Mesenchymal stem cell (in vitro differentiated cells and primary cell): ENCODE measurements around the gene P3H3.
A peak's percentile ranks its signal among the peaks of the same experiment; 100 is the strongest.

Experiments
- DNase-seq: peaks from one replicate; pipeline ENCODE4 v3.0.0-alpha.2; 2013
- H2AFZ ChIP-seq: one replicate; pipeline ENCODE4 v1.6.1; 2013; ENCODE audit warnings: low read depth, mild to moderate bottlenecking, control low read depth, inconsistent platforms, low read length, moderate library complexity
- H2AK5ac ChIP-seq: 2 replicates; pipeline ENCODE4 v1.6.1; 2013; ENCODE audit warnings: low read length, moderate library complexity, mild to moderate bottlenecking, inconsistent platforms; ENCODE audit not compliant: severe bottlenecking
- H2BK120ac ChIP-seq: one replicate; pipeline ENCODE4 v1.6.1; 2013; ENCODE audit warnings: low read depth, mild to moderate bottlenecking, inconsistent platforms, low read length, moderate library complexity
- H2BK12ac ChIP-seq, 2 experiments: one replicate each; pipeline ENCODE4 v1.6.1; 2013; ENCODE audit warnings: inconsistent platforms in 2 of 2, low read length in 2 of 2, mild to moderate bottlenecking in 2 of 2, moderate library complexity in 2 of 2, control low read depth in 1 of 2
- H2BK15ac ChIP-seq: one replicate; pipeline ENCODE4 v1.6.1; 2013; ENCODE audit warnings: mild to moderate bottlenecking, low read depth, inconsistent platforms; ENCODE audit not compliant: poor library complexity, severe bottlenecking
- H2BK5ac ChIP-seq: 2 replicates; pipeline ENCODE4 v1.6.1; 2013; ENCODE audit warnings: low read depth, mild to moderate bottlenecking, low read length, control low read depth, inconsistent platforms; ENCODE audit not compliant: poor library complexity, severe bottlenecking
- H3K14ac ChIP-seq, 2 experiments: one replicate each; pipeline ENCODE4 v1.6.1; 2013; ENCODE audit warnings: inconsistent platforms in 2 of 2, low read length in 2 of 2, control low read depth in 1 of 2, mild to moderate bottlenecking in 1 of 2, moderate library complexity in 1 of 2
- H3K18ac ChIP-seq, 2 experiments: one replicate each; pipeline ENCODE4 v1.6.1; 2013; ENCODE audit warnings: inconsistent platforms in 2 of 2, low read length in 2 of 2, control low read depth in 1 of 2, low read depth in 1 of 2, mild to moderate bottlenecking in 1 of 2
- H3K23ac ChIP-seq, 2 experiments: one replicate each; pipeline ENCODE4 v1.6.1; 2013; ENCODE audit warnings: inconsistent platforms in 2 of 2, low read length in 2 of 2, mild to moderate bottlenecking in 2 of 2, moderate library complexity in 2 of 2, control low read depth in 1 of 2
- H3K27ac ChIP-seq: 2 replicates; pipeline ENCODE4 v1.5.1; 2013; ENCODE audit warnings: mild to moderate bottlenecking, moderate library complexity, low read length, control low read depth, inconsistent platforms; ENCODE audit not compliant: poor library complexity, severe bottlenecking
- H3K27me3 ChIP-seq, 2 experiments: 2 replicates each; pipeline versions ENCODE4 v1.6.1 to v1.7.0; 2013; ENCODE audit warnings: low read length in 2 of 2, mild to moderate bottlenecking in 2 of 2, moderate library complexity in 2 of 2, control low read depth in 1 of 2, inconsistent platforms in 1 of 2; ENCODE audit not compliant: control insufficient read depth in 1 of 2, insufficient read depth in 1 of 2
- H3K36me3 ChIP-seq, 2 experiments: 2 replicates each; pipeline versions ENCODE4 v1.6.1 to v1.7.0; 2013; ENCODE audit warnings: low read length in 2 of 2, control low read depth in 1 of 2, inconsistent platforms in 1 of 2, low read depth in 1 of 2, mild to moderate bottlenecking in 1 of 2; ENCODE audit not compliant: insufficient read depth in 2 of 2, control insufficient read depth in 1 of 2
- H3K4ac ChIP-seq, 2 experiments: one replicate each; pipeline ENCODE4 v1.6.1; 2013; ENCODE audit warnings: inconsistent platforms in 2 of 2, low read length in 2 of 2, mild to moderate bottlenecking in 2 of 2, moderate library complexity in 2 of 2, control low read depth in 1 of 2, low read depth in 1 of 2
- H3K4me1 ChIP-seq: 2 replicates; pipeline ENCODE4 v1.6.1; 2013; ENCODE audit warnings: low read depth, low read length, control low read depth; ENCODE audit not compliant: control insufficient read depth, insufficient read depth
- H3K4me2 ChIP-seq: 2 replicates; pipeline ENCODE4 v1.6.1; 2013; ENCODE audit warnings: low read length, mild to moderate bottlenecking, inconsistent platforms; ENCODE audit not compliant: poor library complexity, severe bottlenecking
- H3K4me3 ChIP-seq, 2 experiments: 2 replicates each; pipeline versions ENCODE4 v1.5.1 to v1.7.0; 2013; ENCODE audit warnings: low read length in 2 of 2, mild to moderate bottlenecking in 2 of 2, control low read depth in 1 of 2, low read depth in 1 of 2; ENCODE audit not compliant: insufficient read depth in 1 of 2
- H3K79me1 ChIP-seq: replicated peaks from 2 replicates; pipeline ENCODE4 v1.6.1; 2013; ENCODE audit warnings: mild to moderate bottlenecking, control low read depth, low read length, inconsistent platforms; ENCODE audit not compliant: poor library complexity, severe bottlenecking
- H3K9ac ChIP-seq: 2 replicates; pipeline ENCODE4 v1.7.0; 2013; ENCODE audit warnings: mild to moderate bottlenecking, low read length, moderate library complexity
- H3K9me3 ChIP-seq: 2 replicates; pipeline ENCODE4 v1.7.0; 2013; ENCODE audit warnings: mild to moderate bottlenecking, low read length; ENCODE audit not compliant: control insufficient read depth
- H4K8ac ChIP-seq: one replicate; pipeline ENCODE4 v1.6.1; 2013; ENCODE audit warnings: inconsistent platforms, mild to moderate bottlenecking, low read length, moderate library complexity
- H4K91ac ChIP-seq: one replicate; pipeline ENCODE4 v1.6.1; 2013; ENCODE audit warnings: mild to moderate bottlenecking, low read length, inconsistent platforms
- WGBS: methylation state at CpG from one replicate; pipeline ENCODE4 v1.1.7; 2013; ENCODE audit warnings: mixed read lengths; 5-methylcytosine and 5-hydroxymethylcytosine counted together

P3H3 gene

GRCh38 chr12:6818645-6819044, 9.6 kb upstream of the P3H3 start:
- no peak overlapping the region for H2BK12ac ChIP-seq
- H2BK120ac ChIP-seq: no peak overlapping the region
- peaks cover 48 to 81% of the 10 kb centered on the region in 2 experiments for H3K27me3 ChIP-seq
- H3K9ac ChIP-seq: no peak overlapping the region
- H4K91ac ChIP-seq: no peak overlapping the region
- peaks cover 34% of the 10 kb centered on the region for H3K4me1 ChIP-seq
- H2BK5ac ChIP-seq: no peak overlapping the region
- no peak overlapping the region for H3K14ac ChIP-seq
- H3K4me2 ChIP-seq: no peak overlapping the region
- H3K18ac ChIP-seq: no peak overlapping the region
- no peaks in the 10 kb centered on the region for H3K36me3 ChIP-seq
- H2AK5ac ChIP-seq: no peak overlapping the region
- H4K8ac ChIP-seq: no peak overlapping the region
- H3K4me3 ChIP-seq: no peak overlapping the region
- H2BK15ac ChIP-seq: no peak overlapping the region
- WGBS: 87% methylated on average over 4 of the region's 5 CpGs
- H2AFZ ChIP-seq: no peak overlapping the region
- no peaks in the 10 kb centered on the region for H3K9me3 ChIP-seq
- DNase-seq: no peak
- H3K79me1 ChIP-seq: no peaks in the 10 kb centered on the region
- H3K4ac ChIP-seq: no peak overlapping the region
- H3K27ac ChIP-seq: no peak overlapping the region
- no peak overlapping the region for H3K23ac ChIP-seq

GRCh38 chr12:6819106-6820030, 8.8 kb upstream of the P3H3 start:
- peak overlapping the region in 1 of 2 experiments; percentile 5 for H3K18ac ChIP-seq
- H3K9me3 ChIP-seq: no peaks in the 10 kb centered on the region
- no peak overlapping the region for H3K27ac ChIP-seq
- no peak overlapping the region for H4K91ac ChIP-seq
- no peak overlapping the region for H2AFZ ChIP-seq
- no peak overlapping the region for H3K4ac ChIP-seq
- H2BK12ac ChIP-seq: peak overlapping the region in 1 of 2 experiments; percentile 22
- H2BK15ac ChIP-seq: no peak overlapping the region
- no peaks in the 10 kb centered on the region for H3K79me1 ChIP-seq
- peaks cover 41 to 74% of the 10 kb centered on the region in 2 experiments for H3K27me3 ChIP-seq
- peak overlapping the region; percentile 61 for H4K8ac ChIP-seq
- no peak overlapping the region for H3K4me3 ChIP-seq
- H3K14ac ChIP-seq: no peak overlapping the region
- H3K36me3 ChIP-seq: no peaks in the 10 kb centered on the region
- no peak overlapping the region for H3K9ac ChIP-seq
- no peak overlapping the region for H2BK5ac ChIP-seq
- 76% methylated on average over 13 of the region's 13 CpGs for WGBS
- DNase-seq: no peak
- H3K4me2 ChIP-seq: no peak overlapping the region
- H2BK120ac ChIP-seq: peak overlapping the region; percentile 27
- peaks cover 36% of the 10 kb centered on the region for H3K4me1 ChIP-seq
- H2AK5ac ChIP-seq: no peak overlapping the region
- H3K23ac ChIP-seq: no peak overlapping the region

GRCh38 chr12:6820166-6820565, 8.0 kb upstream of the P3H3 start:
- H3K18ac ChIP-seq: no peak overlapping the region
- H3K4ac ChIP-seq: peak overlapping the region in 1 of 2 experiments; percentile 2
- H3K36me3 ChIP-seq: no peaks in the 10 kb centered on the region
- H3K4me1 ChIP-seq: peaks cover 40% of the 10 kb centered on the region
- no peak overlapping the region for H2AFZ ChIP-seq
- H4K8ac ChIP-seq: peak overlapping the region; percentile 35
- no peaks in the 10 kb centered on the region for H3K9me3 ChIP-seq
- no peak overlapping the region for H2BK5ac ChIP-seq
- no peak overlapping the region for H3K27ac ChIP-seq
- H3K4me2 ChIP-seq: no peak overlapping the region
- no peak overlapping the region for H2BK12ac ChIP-seq
- no peaks in the 10 kb centered on the region for H3K79me1 ChIP-seq
- no peak overlapping the region for H2AK5ac ChIP-seq
- no peak overlapping the region for H3K9ac ChIP-seq
- H3K27me3 ChIP-seq: peaks cover 33 to 66% of the 10 kb centered on the region in 2 experiments
- no peak overlapping the region for H3K4me3 ChIP-seq
- H3K23ac ChIP-seq: no peak overlapping the region
- H4K91ac ChIP-seq: peak overlapping the region; percentile 2
- DNase-seq: no peak
- no peak overlapping the region for H3K14ac ChIP-seq
- WGBS: 61% methylated on average over 5 of the region's 5 CpGs
- no peak overlapping the region for H2BK15ac ChIP-seq
- H2BK120ac ChIP-seq: no peak overlapping the region

- Histone ChIP-seq H4K8ac (peak within 1 kb of the TSS; percentile 45), H3K18ac (peak within 1 kb of the TSS; percentile 73 to 91), H3K27me3 (peaks cover 22 to 49% of the 10 kb centered on the region in 2 experiments), H3K27ac (no peak within 1 kb of the TSS), H3K4me3 (peak within 1 kb of the TSS; percentile 58 to 68), H3K23ac (peak within 1 kb of the TSS in 1 of 2 experiments; percentile 66), H3K4ac (peak within 1 kb of the TSS; percentile 49 to 69), H2BK5ac (no peak within 1 kb of the TSS), H2AK5ac (peak within 1 kb of the TSS; percentile 3), H3K79me1 (peaks cover 9% of the 10 kb centered on the region), H3K36me3 (peaks cover 0 to 7% of the 10 kb centered on the region in 2 experiments), H2BK12ac (peak within 1 kb of the TSS; percentile 62 to 90), H3K9me3 (no peaks in the 10 kb centered on the region), H3K14ac (peak within 1 kb of the TSS in 1 of 2 experiments; percentile 90), H2BK120ac (peak within 1 kb of the TSS; percentile 81), H2BK15ac (peak within 1 kb of the TSS; percentile 82), H2AFZ (no peak within 1 kb of the TSS), H3K4me1 (peaks cover 44% of the 10 kb centered on the region), H4K91ac (peak within 1 kb of the TSS; percentile 88), H3K9ac (peak within 1 kb of the TSS; percentile 42), H3K4me2 (peak within 1 kb of the TSS; percentile 74)
- 0% methylated on average over 5 of the region's 28 CpGs for WGBS
- peak; percentile 74 for DNase-seq
Measured at GRCh38 chr12:6821591-6822425, 6.4 kb upstream of the P3H3 start, which contains the start of gene GPR162. TSS of gene GPR162 (plus strand) at chr12:6821821. CDS start at chr12:6823899, 2,078 bp downstream.
